HG03571 (cell line): ENCODE results near the gene ACAP2.

ENCODE experiments used
- ATAC-seq: cut with Tn5 transposase; IDR thresholded peaks from one replicate; pipeline ENCODE4 v1.9.1; 2021; ENCODE audit not compliant: unreplicated experiment

Gene ACAP2

DNA sequence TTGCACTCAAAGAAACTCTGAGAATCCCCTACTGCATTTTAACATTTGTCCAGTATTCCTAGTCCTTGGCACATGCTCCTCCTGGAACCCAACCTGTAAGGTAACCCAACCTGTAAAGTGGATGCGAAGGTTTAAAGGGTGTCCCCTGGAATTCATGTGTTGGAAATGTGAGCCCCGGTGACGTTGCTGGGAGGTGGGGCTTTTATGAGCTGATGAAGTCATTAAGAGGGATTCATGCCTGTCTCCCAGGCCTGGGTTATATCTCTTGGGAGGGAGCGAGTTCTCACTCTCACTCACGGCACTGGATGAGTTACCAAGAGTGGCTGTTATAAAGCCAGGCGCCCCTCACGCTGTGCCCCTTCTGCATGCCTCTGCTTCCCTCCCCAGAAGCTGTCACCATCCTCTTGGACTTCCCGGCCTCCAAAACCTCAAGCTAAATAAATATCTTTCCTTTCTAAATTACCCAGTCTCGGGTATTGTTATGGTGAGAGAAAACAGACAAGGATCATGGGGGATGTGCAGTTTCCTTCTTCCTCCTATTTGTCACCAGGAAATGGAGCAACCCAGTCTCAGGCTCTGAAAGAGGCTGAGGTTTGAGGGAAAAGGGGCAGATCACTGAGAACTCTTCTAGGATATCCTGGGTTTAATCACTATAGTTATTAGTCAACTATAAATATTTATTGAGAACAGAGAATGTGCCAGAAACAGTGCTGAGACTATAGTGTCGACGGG is 179.5 kb downstream of the ACAP2 start:
- no peak for ATAC-seq

DNA sequence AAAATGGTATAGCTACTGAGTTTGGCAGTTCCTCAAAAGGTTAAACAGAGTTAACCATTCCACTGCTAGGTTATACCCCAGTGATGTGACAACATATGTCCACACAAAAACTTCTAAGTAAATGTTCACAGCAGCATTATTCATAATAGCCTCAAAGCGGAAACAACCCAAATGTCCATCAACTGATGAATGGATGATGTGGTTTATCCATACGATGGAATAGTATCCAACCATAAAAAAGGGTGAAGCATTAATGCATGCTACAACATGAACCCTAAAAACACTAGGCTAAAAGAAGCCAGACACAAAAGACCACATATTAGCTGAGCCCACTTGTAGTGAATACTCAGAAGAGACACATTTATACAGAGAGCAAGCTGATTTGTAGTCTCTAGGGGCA is 180.9 kb downstream of the ACAP2 start:
- ATAC-seq, result no peak

DNA sequence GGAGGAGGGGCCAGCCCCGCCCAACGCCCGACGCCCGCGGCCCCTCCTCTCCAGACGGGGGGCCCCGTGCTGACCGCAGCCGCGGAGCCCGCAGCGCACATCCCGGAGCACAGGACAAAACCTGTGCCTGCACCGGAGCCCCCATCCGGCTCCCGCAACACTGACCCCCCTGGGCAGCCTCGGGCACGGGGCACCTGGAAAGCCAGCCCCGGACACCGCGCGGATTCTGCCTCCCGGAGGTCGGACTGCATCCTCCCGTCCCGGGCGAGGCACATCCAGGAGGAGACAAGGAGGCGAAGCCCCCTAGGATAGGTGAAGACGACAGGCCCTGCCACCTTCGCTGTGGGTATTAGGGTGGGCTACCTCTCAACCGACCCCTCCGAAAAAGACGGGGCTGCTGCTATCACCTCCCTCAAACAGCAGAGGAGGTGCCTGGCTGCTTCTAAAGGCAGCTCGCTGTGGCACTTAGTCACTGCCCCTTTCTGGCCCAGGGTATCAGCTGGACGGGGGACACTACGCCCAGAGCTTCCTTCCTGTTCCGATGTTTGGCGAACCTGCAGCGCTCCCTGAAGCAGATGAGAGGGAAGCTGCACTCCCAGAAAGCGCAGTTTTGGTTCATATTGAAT is 182.4 kb downstream of the ACAP2 start:
- peak; percentile 0 for ATAC-seq

DNA sequence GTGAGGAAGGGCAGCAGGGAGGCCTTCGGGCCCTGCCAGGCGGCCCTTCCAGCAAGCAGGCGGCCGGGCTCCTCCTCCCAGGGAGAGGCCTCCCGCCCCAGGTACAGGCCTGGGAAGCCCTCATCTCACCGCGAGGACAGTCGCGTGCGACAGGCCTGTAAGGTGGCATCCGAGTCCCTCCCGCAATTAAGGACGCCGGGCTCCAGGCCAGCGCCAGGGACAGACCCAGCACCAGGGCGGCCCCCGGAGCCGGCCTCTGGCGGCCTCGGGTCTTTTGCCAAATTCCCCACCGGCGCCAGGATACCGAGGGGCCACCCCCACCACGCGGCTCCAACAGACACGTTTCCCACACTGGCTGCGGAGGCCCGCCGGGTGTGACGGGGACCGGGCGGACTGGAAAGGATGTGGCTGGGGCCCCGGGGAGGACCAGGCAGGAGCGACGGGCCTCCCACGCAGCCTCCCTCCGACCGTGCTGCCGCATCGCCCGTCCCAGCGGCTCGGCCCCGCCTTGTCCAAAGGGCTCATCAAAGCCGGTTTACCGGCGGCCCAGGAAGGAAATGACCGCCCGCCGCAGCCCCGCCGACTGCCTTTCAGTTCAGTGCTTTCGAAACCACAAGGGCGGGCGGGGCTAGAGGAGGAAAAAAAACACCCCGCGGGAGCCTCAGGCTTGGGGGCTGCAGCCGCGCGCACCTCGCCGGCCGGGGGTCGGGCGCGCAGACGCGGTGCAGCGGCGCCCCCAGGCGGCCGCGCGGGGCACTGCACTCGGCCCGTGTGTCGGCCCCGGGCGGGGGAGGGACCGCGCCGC is 183.1 kb downstream of the ACAP2 start:
- ATAC-seq, result peak; percentile 73

DNA sequence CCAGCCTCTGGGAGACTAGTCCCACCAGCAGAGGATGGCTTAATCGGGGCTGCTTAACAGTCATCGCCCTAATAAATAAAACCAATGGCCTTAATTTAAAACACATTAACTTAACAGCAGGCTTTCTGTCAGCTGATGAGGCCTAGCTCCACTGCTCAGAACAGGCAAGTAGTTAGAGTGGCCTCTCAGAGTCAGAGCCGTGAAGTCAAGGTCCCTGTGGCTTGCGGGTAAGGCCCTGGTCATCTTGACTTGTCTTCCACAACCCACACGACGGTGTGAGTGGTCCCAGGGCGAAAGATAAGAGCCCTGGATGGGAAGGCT is 183.7 kb downstream of the ACAP2 start:
- no peak for ATAC-seq

DNA sequence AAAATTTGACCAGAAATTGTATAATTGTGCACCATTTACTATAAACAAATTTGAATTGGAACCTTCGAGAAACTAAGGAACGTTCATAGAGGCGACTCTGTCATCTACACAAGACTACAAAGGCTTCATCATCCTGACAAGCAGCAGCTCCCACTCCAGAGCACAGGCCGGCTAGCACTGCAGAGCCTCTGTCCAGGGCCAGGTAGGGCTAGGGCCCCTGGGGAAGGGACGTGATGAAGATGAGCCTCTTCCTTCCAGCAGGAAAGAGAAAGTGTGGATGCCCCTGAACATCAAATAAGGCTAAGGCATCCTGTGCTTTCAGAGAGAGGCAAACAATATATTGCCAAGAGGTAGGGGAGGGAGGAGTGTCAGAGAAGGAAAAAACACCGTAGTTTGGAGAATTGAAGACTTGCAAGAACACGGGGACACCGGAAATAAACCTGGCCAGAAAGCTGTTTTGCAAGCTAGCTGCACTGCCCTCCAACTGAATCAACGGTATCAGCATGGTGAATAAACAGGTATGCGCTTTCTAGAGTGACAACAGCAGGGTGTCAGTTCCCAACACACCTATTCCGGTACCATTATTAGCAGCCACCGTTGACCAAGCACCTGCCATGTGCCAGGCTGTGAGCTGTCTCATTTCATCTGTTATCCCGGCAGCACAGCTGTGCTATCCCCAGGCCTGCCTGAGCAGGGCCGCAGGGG is 184.2 kb downstream of the ACAP2 start:
- ATAC-seq, result no peak

DNA sequence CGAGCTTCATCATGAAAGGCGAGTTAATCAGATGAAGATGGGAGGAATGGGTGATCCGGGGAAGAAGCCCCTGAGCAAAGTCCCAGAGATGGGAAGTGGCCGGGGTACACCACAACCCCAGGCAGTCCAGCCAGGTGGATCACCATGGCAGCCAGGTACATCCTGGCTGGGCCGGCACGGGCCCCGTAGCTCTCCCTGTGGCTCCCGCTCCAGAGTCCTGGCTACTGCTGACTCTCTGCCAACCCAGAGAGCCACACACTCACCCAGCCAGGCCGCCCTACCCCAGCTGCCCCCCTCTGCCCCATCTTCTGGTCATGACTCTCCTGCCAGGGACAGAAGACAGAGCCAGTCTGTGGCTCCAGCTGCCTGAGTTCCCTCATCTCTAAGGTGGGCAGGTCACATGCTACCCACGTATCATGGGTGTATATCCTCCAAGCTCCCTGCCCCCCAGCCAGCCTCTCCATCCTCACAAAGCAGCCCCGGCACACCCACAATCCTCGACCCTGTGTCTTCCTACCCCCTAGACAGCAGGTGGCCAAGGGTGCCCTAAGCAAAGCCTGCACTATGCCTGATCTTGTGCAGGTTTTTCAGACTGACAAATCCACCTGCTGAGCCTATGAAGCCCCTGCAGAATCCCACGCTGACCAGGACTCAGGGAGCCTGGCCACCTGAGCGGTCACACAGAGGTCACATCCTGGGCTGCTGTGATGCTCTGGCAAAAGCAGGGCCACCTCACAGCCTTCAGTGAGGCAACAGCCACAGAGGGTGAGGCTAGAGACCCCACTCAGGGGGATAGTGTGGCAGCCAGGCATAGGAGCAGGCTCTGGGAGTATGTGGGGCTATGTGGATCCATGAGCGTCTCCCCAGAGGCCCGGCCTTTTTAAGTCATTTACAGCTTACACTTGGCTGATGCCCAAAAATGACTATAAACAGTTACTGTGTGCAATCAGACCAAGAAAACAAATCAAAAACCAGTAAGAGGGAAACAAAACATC is 185.1 kb downstream of the ACAP2 start:
- no peak for ATAC-seq

DNA sequence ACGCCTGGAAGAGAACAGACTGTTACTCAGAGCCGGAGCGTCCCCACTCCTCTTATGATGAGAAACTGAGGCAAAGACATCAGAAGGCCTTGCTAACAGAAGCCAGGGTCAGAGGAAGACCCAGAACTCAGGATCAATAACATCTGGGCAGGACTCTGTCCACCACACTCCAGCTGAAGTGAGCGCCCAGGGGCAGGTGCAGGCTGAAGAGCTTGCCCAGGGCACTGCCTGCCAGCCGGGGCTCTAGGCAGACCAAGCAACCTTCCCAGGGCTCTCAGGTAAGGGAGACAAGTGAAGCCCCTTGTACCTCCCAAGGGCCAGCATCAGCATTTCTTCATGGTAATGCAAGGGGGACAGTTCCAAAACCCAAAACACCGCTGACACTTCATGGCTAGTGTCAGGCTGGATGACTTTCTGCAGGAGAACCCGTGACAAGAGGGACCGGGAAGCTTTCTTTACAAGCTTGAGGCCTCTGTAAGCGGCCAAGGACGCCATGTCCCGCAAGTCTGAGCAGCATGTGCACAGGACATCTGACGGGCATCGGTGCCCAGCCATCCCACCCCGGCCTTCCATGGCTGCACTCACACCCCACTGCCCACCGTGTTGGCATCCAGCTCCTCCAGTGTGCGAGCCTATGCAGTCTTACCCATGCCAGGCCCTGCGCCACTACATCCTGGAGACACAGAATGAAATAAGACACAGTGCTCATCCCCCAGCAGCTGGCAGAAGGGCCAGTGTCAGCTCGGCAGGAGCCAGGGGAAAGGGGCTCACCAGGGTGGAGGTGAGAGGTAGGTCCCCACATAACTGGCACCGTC is 186.0 kb downstream of the ACAP2 start:
- no peak for ATAC-seq

DNA sequence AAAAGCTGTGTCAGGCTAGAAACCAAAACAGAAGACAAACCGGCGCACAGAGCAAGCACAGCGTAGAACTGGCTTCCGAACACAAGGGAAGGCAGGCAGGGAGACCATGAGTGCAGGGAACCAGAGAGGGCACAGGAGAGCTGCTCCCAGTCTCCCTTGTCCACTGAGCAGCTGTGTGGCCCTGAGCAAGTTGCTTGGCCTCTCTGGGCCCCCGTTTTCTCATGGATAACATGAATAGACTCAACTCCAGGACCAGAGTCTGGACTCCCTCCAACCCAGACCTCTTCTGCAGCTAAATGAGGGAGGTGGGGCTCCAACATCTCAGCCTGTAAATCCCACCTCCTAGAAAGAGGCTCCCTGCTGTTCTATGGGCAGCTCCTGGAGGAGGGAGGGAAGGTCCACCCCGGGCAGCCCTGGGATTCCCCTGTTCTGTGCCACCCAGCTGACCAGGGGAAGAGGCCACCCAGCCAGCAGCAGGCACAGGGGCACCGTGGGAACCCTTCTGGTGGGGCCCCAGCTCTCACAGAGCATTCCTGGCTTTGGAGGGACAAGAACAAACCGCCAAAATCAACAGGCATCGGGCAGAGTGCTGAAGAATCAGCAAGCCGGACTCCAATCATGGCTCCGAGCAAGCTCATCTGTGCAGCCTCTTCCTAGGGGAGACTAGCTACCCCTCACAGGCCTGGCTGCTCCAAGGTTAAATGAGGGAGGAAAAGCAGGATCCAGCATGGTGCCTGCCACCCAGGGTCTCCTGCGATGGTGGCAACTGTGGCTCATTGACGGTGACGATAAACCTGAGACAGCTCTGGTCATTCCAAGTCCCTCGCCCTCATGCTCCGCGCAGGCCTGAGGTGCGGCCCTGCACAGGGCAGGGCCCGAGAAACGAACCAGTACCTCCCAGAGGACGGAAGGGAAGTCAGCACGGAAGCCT is 187.0 kb downstream of the ACAP2 start:
- no peak for ATAC-seq

DNA sequence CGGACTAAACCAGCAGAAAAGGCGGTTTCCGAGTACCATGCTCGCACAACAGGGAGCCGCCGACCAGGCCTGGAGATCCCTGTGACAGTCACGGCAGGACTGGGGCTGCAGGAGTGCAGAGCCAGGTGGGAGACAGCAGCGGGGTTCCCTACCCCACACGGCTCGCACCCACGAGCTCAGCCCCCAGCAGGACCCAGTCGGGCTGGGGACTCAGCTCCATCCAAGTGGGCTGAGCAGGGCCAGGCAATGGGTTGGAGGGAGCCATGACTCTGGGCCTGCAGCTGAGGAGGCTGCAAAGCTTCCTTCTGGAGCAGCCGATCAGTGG is 187.7 kb downstream of the ACAP2 start:
- ATAC-seq, result no peak

DNA sequence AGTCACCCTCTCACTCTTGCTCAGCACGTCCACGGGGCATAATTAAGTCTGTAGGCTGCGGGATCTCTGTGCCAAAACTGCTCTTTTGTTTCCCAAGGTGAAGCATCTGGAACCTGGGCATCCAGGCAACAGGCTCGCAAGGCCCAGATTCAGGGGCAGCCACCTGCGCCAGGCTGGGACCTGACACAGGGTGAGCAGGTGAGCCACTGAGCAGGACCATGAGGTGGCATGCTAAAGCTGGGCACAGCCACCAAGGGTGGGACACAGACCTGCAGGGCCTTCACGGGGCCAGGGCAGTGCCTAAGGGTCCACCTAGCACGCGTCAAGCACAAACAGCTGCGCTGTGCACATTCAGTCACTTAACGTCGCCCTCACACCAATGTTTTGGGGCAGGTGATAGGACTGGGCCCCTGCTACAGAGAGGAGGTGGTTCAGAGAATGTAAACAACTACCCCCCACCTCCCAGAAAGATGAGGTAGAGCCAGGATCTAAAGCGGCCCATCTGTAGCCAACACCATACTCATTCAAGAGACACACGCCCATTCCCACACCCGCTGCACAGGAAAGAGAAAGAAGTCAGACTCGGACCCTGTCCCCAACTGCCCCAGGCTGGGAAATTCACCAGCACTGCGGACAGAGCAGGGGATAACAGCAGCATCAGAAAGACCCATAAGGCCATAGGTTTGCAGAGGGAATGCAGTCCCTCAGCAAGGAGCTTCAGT is 188.2 kb downstream of the ACAP2 start:
- no peak for ATAC-seq

DNA sequence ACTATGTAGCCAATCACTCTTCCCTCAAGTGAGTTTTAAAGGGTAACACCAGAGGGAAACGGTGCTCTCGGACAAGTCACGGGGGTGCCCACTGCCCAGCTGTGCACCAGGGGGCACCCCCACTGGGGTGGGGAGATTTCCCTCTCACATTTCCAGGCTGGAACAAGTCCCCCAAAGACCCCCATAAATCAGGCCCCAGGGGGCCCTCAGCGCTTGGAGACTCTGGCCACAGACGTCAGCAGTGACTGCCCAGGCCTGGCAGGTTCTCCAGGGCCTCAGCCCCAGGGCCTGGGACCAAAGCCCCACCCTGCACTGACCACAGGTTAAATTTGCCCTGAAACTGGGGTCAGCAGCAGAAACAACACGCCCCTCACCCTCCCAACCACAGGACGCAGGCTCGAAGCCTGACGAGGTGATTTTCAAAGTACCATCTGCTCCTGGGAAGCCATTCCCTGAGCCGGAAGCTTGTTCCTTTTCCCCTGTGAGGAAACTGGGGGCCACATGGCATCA is 188.8 kb downstream of the ACAP2 start:
- no peak for ATAC-seq

DNA sequence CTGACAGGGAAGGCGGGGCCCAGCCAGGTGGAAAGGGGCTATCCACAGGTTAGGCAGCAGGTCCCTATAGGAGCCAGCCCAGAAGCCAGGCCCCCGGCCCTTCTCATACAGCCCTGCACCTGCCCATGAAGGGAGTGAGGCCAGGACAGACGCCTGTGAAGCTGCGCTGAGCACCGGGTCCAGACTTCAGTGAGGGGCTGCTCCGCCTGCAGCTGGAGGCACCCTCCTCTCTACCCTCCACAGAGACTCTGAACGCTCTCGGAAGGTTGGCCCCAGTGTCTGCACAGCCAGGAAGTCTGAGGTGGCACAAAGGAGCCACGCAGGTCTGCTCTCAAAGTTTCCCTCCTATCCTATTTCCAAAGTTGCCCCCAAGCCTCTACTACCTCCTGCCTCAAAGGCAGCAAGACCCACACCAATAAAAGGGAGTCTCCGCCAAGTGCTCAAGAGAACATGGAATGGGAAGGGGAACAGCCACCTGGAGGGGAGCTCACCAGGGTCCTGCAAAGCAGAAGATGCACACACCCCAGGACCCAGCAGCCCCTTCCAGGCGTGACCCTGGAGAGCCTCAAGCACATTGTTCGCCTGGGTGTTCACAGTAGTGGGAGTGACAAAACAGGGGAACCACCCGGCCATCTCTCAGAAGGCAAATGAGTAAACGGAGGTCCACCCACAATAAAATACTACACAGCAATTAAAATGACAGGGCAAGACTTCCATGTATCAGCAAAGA is 191.3 kb downstream of the ACAP2 start:
- ATAC-seq, result no peak

DNA sequence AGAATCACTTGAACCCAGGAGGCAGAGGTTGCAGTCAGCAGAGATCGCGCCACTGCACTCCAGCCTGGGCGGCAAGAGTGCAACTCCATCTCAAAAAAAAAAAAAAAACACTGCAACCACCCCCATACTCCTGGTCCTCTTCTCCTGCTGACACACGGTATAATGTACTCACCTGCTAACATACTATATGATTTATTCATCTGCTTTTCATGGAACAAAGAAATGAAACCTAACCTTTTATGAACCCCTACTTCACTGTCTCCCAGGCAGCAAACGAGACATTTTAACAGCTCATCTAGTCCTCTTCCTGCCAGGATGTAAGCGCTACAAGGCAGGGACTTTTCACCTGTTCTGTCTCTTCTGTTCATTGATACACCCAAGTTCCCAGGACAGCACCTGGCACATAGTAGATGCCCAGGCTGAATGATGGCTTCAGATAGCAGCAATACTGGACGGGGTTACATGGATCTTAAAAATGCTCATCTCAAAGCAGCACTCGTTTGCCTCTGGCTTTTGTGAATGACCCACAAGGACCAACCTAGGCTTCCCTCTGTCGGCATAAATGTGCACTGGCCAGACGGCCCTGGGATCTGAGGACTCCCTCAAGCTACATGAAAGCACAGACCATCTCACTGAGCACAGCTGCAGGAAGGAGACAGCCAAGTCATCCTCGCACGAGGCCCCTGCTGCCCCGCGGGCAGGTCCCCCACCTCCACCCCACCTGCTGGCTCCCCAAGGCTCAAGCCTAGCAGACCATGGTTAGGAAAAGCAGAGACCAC is 192.2 kb downstream of the ACAP2 start:
- no peak for ATAC-seq

DNA sequence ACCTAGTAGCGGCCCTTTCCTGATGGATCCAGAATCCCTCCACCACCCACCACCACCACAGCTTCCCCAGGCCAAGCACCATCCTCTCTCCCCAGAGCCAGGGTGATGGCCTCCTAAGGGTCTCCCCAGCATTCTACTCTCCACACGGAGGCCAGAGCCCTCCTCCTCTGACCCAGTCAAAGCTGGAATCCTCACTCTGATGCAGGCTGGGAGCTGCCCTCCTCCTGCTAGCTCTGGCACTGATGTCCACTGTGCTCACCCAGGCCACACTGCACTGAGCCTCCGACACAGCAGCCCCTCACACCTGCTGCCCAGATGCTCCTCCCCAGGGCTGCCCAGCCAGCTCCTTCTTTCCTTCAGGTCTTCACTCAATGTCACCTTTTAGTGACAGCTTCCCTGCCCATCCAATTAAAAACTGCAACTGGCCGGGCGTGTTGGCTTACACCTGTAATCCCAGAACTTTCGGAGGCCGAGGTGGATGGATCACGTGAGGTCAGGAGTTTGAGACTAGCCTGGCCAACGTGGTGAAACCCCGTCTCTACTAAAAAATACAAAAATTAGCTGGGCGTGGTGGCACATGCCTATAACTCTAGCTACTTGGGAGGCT is 192.9 kb downstream of the ACAP2 start:
- no peak for ATAC-seq
